Stimulated activated CD8-positive, alpha-beta memory T cell treated with anti-CD3 and anti-CD28 coated beads, Interleukin-7, amount 100 ng/mL, for 4 hours (primary cell): ENCODE data around the gene SORCS2.
A peak's percentile ranks its signal among the peaks of the same experiment; 100 is the strongest.

Source experiments
- DNase-seq, 2 donors: peaks; one replicate each; pipeline ENCODE4 v3.0.0-alpha.2; 2020; ENCODE audit warnings: low read depth in 2 of 2

SORCS2 gene

GRCh38 chr4:7650606-7651385, 458.5 kb downstream of the SORCS2 start:
- no peak for DNase-seq

- no peak for DNase-seq
These were observed 459.2 kb downstream of the SORCS2 start for GRCh38 chr4:7651461-7651921.

GRCh38 chr4:7652006-7652405, 459.7 kb downstream of the SORCS2 start:
- DNase-seq: no peak

GRCh38 chr4:7652451-7652881, 460.1 kb downstream of the SORCS2 start:
- peak in 1 of 2 donors; percentile 15 for DNase-seq

- DNase-seq: no peak
These were observed 460.6 kb downstream of the SORCS2 start for GRCh38 chr4:7652906-7653305.

- DNase-seq: no peak
These were observed 461.4 kb downstream of the SORCS2 start for GRCh38 chr4:7653510-7654369.

GRCh38 chr4:7654550-7655445, 462.5 kb downstream of the SORCS2 start:
- DNase-seq: no peak

- DNase-seq: no peak
These were observed 463.3 kb downstream of the SORCS2 start for GRCh38 chr4:7655511-7656243.

GRCh38 chr4:7656244-7656800, 464.0 kb downstream of the SORCS2 start:
- no peak for DNase-seq

- DNase-seq: no peak
These were observed 465.4 kb downstream of the SORCS2 start for GRCh38 chr4:7657545-7658297.

- DNase-seq: no peak
These were observed 466.2 kb downstream of the SORCS2 start for GRCh38 chr4:7658341-7659204.

GRCh38 chr4:7659429-7660175, 467.3 kb downstream of the SORCS2 start:
- no peak for DNase-seq

GRCh38 chr4:7660176-7661039, 468.1 kb downstream of the SORCS2 start:
- DNase-seq: no peak

GRCh38 chr4:7661066-7661748, 468.9 kb downstream of the SORCS2 start:
- DNase-seq: no peak

GRCh38 chr4:7661846-7662506, 469.6 kb downstream of the SORCS2 start:
- DNase-seq: no peak

GRCh38 chr4:7662507-7662846, 470.1 kb downstream of the SORCS2 start:
- no peak for DNase-seq
